Activated T-cell treated with anti-CD3 and anti-CD28 coated beads for 48 hours (primary cell): Measurements from ENCODE around the gene TCF12.

Source experiments
- DNase-seq: peaks from one replicate; pipeline ENCODE4 v3.0.0-alpha.2; 2020; ENCODE audit warnings: low read depth

Gene TCF12

DNA sequence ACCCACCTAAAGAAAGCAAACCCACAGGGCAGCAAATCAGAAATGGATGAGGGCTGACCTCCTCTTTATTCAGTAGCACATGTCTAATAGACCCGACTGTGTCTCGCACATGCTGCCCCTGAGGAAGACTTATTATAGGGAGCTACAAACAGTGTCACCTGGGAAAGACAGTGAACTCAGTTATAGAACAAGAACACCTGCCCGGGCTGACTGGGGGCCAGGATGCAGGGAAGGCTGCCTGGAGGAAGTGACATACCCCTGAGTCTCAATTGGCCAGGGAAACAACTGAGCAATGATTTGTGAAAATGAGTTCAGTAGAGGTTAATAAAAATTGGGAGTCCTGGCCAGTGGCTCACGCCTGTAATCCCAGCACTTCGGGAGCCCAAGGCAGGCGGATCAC, 379.2 kb downstream of the TCF12 start:
- no peak for DNase-seq

DNA sequence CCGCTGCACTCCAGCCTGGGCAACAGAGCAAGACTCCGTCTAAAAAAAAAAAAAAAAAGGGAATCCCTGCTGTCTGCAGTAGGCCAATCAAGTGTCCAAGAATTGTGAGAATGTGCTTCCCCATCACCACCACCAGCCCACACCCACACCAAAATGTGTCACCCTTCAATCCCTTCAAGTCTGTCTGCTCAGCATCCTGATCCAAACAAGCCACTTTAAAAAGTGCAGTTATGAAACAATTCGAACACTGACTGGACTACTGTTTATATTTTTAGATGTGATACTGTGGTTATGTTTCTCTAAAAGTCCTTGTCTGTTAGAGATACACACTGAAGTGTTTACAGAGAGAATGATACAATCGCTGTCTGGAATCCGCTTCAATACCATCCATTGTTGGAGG, 379.8 kb downstream of the TCF12 start:
- DNase-seq: no peak

DNA sequence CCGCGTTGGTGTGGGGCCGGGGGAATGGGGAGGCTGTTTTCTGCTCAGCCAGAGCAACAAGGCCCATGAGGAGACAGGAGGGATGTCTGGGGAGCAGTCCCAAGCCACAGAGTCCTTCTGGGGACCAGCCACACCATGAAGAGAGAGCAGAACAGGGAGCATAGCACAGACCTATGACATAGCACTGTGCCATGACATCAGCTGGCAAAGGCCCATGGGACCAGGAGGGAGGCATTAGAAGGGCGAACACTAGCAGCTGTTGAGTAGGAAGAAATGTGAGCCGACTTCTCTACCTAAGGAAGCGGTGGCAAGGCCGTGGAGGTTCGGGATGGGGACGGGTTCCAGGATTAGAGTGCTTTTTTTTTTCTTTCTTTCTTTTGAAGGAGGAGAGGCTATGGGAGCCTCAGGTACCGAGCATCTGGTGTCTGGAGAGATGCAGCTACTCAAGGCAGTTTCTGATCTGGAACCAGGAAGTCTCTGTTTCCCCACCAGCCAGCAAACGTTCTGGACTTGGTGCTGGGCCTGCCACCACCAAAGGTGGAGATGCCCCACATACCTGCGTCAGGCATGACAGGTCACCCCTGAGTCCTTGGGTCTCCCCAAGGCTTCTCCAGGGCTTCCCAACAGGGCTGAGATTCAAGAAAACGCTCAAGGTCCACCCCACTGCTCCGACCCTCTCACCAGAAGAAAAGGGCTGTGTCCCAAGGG, 380.6 kb downstream of the TCF12 start:
- DNase-seq: no peak

DNA sequence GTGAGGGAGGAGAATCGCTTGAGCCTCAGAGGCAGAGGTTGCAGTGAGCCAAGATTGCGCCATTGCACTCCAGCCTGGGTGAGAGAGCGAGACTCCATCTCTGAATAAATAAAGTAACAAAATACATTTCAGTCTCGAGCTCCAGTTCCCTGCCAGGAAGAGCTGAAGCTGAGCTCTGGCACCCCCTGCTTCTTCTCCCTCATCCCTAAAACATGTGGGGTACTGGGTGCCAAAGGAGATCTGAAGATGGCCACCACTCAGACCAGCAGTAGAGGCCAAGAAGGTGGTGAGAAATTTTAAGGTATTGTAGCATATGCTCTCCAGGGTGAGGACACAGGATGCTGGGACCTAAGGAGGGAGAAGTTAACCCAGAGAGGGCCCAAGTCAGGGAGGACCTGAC, 382.9 kb downstream of the TCF12 start:
- no peak for DNase-seq

DNA sequence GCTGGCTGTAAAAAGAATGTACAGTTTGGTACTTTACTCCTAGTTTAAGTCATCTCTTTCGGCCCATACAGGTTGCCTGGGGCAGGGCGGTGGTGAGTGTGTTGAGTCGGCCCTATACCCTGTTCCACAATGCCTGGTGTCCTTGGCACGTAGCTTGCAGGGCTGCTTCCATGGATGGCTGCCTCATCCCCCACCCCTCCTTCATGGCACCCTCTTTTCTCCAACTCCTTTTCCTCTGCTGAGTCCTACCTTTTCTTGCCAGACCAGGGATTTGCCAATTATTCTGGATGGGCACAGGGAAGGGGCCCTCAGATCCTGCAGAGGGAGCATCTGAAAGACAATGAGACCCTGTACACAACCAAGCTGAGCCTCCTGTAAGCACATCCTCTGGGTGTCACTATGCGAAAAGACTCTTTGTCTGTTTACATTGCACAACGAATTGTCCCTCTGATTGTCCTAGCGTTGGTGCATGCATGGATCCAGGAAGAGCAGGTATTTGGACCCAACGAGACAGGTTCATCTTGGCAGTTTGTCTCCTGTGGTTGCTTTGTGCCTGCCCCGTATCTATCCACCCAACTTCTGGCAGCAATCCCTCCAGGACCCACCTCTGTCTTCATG, 384.3 kb downstream of the TCF12 start:
- DNase-seq: no peak

- no peak for DNase-seq
Measured at GRCh38 chr15:57305009-57305408, 386.6 kb downstream of the TCF12 start.

- DNase-seq: peak; percentile 82
Measured at GRCh38 chr15:57306161-57306943, 387.9 kb downstream of the TCF12 start.

GRCh38 chr15:57306944-57307411, 388.5 kb downstream of the TCF12 start:
- DNase-seq: no peak

DNA sequence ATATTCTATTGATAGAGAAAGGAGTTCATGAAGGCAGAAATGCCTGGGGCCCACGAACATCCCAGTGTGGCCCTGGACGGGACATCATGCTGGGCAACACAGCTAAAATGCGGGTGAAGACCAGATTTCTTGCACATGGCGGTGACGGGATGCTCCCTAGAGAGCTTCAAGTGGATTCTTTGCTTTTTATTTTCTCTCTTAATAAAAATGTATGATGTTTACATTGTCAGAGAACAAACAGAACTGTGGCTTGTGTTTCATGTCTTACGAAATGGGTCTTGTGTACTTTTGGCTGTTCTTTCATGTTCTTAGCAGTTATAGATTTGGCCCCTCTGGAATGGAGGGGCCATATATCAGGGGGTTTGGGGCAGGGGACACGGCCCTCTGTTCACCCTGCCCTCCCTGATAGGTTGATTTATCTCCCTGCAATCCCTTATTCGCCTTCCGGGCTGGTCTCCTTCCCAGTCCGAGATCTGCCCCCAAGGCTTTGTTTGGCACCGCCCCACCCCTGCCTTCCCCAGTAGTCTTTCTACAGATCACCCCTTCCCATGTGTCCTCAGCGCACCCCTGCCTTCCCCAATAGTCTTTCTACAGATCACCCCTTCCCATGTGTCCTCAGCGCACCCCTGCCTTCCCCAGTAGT, 389.2 kb downstream of the TCF12 start:
- no peak for DNase-seq

GRCh38 chr15:57308170-57308545, 389.7 kb downstream of the TCF12 start:
- no peak for DNase-seq

DNA sequence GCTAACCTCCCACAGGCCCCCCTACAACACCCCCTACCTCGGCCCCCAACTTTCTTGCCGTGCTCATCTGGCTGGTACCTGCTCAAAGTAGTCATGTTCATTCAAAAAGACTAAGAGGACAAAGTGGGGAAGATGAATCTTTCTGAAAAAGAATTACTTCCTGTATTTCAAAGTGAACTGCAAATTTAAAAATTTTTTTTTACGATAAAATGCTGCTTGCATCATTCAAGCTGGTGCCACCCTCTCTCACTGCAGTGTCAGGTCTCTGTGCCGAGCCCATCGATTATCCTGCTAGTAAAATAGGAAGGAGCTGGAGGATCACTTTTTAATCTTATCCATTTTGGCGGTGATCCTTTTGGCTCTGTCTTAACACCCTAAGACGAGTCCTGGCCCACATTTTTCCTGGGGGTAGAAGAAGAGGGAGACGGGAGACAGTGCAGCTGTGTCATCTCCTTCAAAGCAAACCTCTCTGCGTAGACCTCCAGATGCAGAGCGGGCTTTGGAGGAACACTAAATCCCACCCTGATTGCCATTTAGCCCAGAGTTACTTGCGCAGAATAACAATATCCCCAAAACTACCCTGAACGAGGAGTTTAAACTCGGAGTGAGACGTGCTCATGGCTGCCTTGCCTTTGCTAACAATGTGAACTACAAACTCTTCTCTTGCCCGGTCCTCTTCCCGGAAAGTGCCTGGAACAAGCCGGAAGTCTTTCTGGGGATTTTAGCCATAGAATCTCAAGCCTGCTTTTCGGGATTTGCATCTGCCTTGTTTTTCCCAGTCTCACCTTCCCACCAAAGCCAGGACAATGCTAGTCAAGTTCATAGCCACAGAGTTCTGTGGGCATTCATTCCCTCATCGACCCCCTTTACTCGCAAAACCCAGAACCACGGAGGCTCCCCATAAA, 391.7 kb downstream of the TCF12 start:
- no peak for DNase-seq

DNA sequence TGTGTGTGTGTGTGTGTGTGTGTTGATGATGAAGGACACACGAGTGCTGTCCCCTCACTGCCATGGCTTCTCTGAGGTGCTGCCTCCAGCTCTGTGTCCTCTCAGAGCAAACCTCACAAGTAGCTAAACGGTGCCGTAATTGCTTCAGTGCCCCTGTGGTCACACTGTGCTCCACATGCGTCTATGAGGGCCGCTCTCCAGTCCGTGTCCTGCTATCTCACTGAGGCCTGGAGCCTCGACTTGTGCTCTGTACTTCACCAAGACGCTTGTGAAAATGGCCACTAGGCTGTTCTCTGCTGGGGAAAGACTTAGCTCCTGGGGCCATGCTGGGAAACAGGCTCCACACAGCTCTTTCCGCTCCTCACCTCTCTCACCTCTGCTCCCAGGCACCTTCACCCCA, 392.4 kb downstream of the TCF12 start:
- DNase-seq: no peak

DNA sequence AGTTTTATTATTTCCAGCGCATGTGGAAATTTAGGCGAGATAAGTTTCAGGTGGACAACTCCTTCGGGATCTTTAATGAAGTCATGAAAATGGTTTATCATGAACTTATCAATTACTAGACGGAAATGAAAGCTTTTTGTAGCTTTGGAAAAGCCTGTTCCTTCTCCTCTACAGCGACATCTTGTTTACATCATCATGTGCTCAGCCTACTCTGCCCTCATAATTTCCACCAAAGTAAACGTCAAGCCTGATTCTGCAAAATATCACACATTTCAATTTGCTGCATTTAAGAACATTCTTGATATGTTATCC, 393.5 kb downstream of the TCF12 start:
- DNase-seq: no peak

DNA sequence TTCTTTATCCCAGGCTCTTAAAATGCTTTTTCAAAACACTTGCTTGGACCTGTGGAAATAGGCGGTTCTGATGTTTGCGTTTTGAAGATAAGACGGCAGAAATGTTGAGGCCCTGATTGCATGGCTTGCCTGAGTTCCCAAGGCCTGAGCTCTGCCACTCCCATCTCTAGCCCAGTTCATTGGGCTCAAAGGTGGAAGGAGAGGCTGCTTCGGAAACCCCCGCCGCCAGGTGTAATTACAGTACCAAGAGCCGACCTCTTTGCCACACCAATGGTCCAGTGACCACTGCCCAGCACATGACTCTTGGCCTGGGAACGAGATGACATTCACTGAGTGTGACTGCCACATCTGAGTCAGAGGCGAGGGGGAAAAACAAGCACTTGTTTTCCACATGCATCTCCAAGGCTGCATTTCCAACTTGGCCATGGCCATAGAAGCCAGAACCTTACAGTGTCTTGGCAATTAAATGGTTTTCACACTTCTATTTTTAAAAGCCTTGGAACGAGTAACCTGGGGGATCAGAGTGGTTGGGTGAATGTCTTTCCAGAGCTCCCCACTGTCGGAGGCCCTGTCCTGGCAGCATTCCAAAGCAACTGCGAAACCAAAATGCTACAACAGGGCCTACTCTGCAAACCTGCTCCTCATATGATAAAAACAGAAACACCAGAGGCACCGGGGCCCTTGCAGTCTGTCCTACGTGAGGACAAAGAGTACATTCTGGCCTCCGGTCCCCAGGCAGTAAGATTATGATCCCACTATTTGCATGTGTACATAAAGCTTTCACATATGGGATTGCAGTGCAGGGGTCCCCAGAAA, 394.1 kb downstream of the TCF12 start:
- no peak for DNase-seq

DNA sequence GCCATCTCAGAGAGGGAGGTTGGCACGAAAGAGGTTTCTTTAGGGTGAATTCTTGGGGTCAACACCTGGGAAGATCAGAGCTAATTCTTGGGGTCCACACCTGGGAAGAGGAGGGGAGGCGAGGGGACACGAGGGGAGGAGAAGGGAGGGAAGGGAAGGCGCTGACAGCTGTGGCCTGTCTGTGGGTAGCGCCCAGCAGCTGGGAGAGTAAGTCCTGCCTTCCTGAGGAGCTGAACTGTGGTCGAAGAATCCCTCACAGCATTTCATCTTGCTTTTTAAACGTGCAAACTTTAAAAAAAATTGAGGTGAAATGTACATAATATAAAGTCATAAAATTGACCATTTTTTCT, 394.7 kb downstream of the TCF12 start:
- DNase-seq: no peak

DNA sequence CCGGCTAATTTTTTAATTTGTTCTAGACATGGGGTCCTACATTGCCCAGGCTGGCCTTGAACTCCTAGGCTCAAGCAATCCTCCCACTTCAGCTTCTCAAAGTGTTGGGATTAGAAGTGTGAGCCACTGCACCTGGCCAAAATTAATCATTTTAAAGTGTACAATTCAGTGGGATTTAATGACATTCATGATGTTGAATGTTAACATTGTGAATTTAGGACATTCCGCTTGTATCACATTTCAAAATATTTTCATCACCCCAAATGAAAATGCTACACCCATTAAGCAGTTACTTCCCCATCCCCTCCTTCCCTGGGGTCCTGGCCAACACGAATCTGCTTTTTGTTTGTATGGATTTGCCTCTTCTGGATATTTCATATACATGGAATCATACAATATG, 395.8 kb downstream of the TCF12 start:
- no peak for DNase-seq

GRCh38 chr15:57316451-57316850, 398.0 kb downstream of the TCF12 start:
- no peak for DNase-seq

GRCh38 chr15:57319226-57319918, 400.9 kb downstream of the TCF12 start:
- DNase-seq: no peak

- no peak for DNase-seq
Measured at GRCh38 chr15:57319919-57320560, 401.6 kb downstream of the TCF12 start.
